SKM-1 (cell line): Measurements from ENCODE around the gene VPS33A.
"Not testable (repeated sequence)": the region's sequence is repeated elsewhere in the genome, so short reads cannot be mapped to it uniquely, and the experiment has no call there.

Experiments
- DNase-seq: peaks from one replicate; lab custom pipeline; 2025; ENCODE audit not compliant: unreplicated experiment; lab: John Stamatoyannopoulos, UW

Gene VPS33A

GRCh38 chr12:122205053-122205925 lies 61.0 kb downstream of the VPS33A start:
- DNase-seq = no peak

- no peak for DNase-seq
Observed at GRCh38 chr12:122204167-122205052, 61.9 kb downstream of the VPS33A start.

- DNase-seq = no peak
Observed at GRCh38 chr12:122203301-122204166, 62.8 kb downstream of the VPS33A start, which contains the start of gene B3GNT4. Gene B3GNT4, plus strand, starts transcription at chr12:122203709. Its CDS starts 910 bp downstream, at chr12:122204619.

GRCh38 chr12:122202811-122203210 lies 63.5 kb downstream of the VPS33A start:
- DNase-seq = not testable (repeated sequence)

- DNase-seq = no peak
Observed at GRCh38 chr12:122202017-122202416, 64.3 kb downstream of the VPS33A start.

- no peak for DNase-seq
Observed at GRCh38 chr12:122201381-122201780, 64.9 kb downstream of the VPS33A start.

- no peak for DNase-seq
Observed at GRCh38 chr12:122200541-122201175, 65.6 kb downstream of the VPS33A start.

- no peak for DNase-seq
Observed at GRCh38 chr12:122199484-122200355, 66.6 kb downstream of the VPS33A start.

- no peak for DNase-seq
Observed at GRCh38 chr12:122197612-122197966, 68.7 kb downstream of the VPS33A start.

- no peak for DNase-seq
Observed at GRCh38 chr12:122195405-122195804, 70.9 kb downstream of the VPS33A start.

- DNase-seq = no peak
Observed at GRCh38 chr12:122194804-122195203, 71.5 kb downstream of the VPS33A start.

- DNase-seq = no peak
Observed at GRCh38 chr12:122192441-122192840, 73.9 kb downstream of the VPS33A start.

- DNase-seq = no peak
Observed at GRCh38 chr12:122190842-122191668, 75.2 kb downstream of the VPS33A start.

- DNase-seq = no peak
Observed at GRCh38 chr12:122189626-122190475, 76.4 kb downstream of the VPS33A start.

- DNase-seq = no peak
Observed at GRCh38 chr12:122187466-122187865, 78.8 kb downstream of the VPS33A start.

GRCh38 chr12:122185494-122186082 lies 80.7 kb downstream of the VPS33A start:
- no peak for DNase-seq

- DNase-seq = no peak
Observed at GRCh38 chr12:122185079-122185478, 81.2 kb downstream of the VPS33A start.
